Measurements from ENCODE around the gene OR2AT4. TPM values are rescaled to one million over a fixed set of nuclear protein-coding genes. Genes with fewer than 3 reads are reported as not detected.
"Not testable (repeated sequence)": the region's sequence is repeated elsewhere in the genome, so short reads cannot be mapped to it uniquely, and the experiment has no call there.

Gene OR2AT4
- total and polyA plus RNA-seq, 2 of the 8 experiments (the other 6 are each of a cell fraction or from before 2014, with no cell fraction given), result not detected

DNA sequence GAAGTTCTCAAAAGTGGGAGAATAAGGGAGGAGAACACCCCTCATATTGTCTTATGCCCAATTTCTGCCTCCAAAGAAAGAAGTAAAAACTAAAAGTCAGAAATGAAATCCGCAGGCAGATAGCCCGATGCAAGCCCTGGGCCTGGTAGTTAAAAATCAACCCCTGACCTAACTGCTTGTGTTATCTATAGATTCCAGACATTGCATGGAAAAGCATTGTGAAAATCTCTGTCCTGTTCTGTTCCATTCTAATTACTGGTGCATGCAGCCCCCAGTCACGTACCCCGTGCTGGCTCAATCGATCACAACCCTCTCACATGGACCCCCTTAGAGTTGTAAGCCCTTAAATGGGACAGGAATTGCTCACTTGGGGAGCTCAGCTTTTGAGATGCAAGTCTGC is 50.0 kb downstream of the OR2AT4 start:
- H4K8ac ChIP-seq (ENCODE audit: extremely low read depth, insufficient read depth, low read length); H2BK20ac ChIP-seq (ENCODE audit: low read length); H3K23ac ChIP-seq (ENCODE audit: insufficient read length); H3K27me3 ChIP-seq (replicated peaks in 1 of 4; ENCODE audit: control insufficient read depth in 3 of 4, extremely low read depth in 1 of 4, insufficient read depth in 3 of 4, low read length in 3 of 4); H2BK12ac ChIP-seq (ENCODE audit: low read depth, low read length); H3K4ac ChIP-seq (replicated peaks; ENCODE audit: insufficient read length, low read depth, low read length); H3K18ac ChIP-seq (ENCODE audit: extremely low read depth, low read length); H2BK120ac ChIP-seq (replicated peaks; ENCODE audit: low read depth, low read length); H4K91ac ChIP-seq (replicated peaks; ENCODE audit: insufficient read length, low read length); H3K79me1 ChIP-seq (ENCODE audit: low read depth, low read length); H3K14ac ChIP-seq (ENCODE audit: insufficient read length); H2BK5ac ChIP-seq (ENCODE audit: low read depth, low read length); FAIRE-seq; POLR2A ChIA-PET (ENCODE audit: partially characterized antibody); H2AK5ac ChIP-seq (ENCODE audit: low read depth, low read length); H3K9me3 ChIP-seq (ENCODE audit: insufficient read depth in 2 of 2, low read depth in 1 of 2, low read length in 1 of 2); H2BK15ac ChIP-seq (ENCODE audit: low read length); H3K4me1 ChIP-seq (replicated peaks in 1 of 4; ENCODE audit: control insufficient read depth in 3 of 4, insufficient read depth in 4 of 4, low read length in 3 of 4); H3K9ac ChIP-seq (replicated peaks in 1 of 4; ENCODE audit: extremely low read depth in 1 of 4, low read depth in 3 of 4, low read length in 3 of 4); H4K20me1 ChIP-seq (replicated peaks in 1 of 2; ENCODE audit: control insufficient read depth in 1 of 2, insufficient read depth in 2 of 2, low read length in 2 of 2); H3K36me3 ChIP-seq (ENCODE audit: control insufficient read depth in 2 of 4, insufficient read depth in 4 of 4, low read length in 3 of 4); H3K27ac ChIP-seq (ENCODE audit: low read depth, low read length); H3K79me2 ChIP-seq (ENCODE audit: control insufficient read depth in 1 of 2, insufficient read depth in 2 of 2, low read length in 2 of 2); H3K23me2 ChIP-seq (ENCODE audit: low read depth, low read length); H3K4me2 ChIP-seq (ENCODE audit: insufficient read depth in 1 of 2, low read depth in 2 of 2, low read length in 2 of 2); H3K56ac ChIP-seq (replicated peaks; ENCODE audit: insufficient read length, low read depth, low read length); H4K5ac ChIP-seq (ENCODE audit: insufficient read length, low read depth, low read length); H3K4me3 ChIP-seq (ENCODE audit: extremely low read depth in 1 of 4, insufficient read depth in 2 of 4, low read depth in 3 of 4, low read length in 4 of 4); H2AFZ ChIP-seq (ENCODE audit: low read length): not testable (repeated sequence)
- peak in 1 of 2 experiments; percentile 39 for DNase-seq (ENCODE audit: low read depth in 1 of 2, low spot score in 2 of 2)
- 79% methylated on average over 5 of the region's 5 CpGs; no CpG with 5 or more reads in 1 of the 2 experiments for WGBS, 2 experiments (ENCODE audit: extremely low coverage in 1 of 2, insufficient coverage in 1 of 2, insufficient read length in 1 of 2, insufficient replicate concordance in 2 of 2, low coverage in 1 of 2, low lambda C conversion rate in 2 of 2, missing lambda C conversion rate in 1 of 2)
- CTCF ChIA-PET (ENCODE audit: partially characterized antibody), result interaction anchor here (0.6 to 2.9 kb wide), 5 partner anchors 10 to 196 kb away, joined by 3 to 18 read pairs (median 3); no protein-coding TSS in a partner anchor
